ENCODE data around the gene PPP2CA.

Gene PPP2CA

GRCh38 chr5:134146651-134147518 lies 79.0 kb downstream of the PPP2CA start:
- DNase-seq, result no peak

GRCh38 chr5:134145779-134146581 lies 79.9 kb downstream of the PPP2CA start:
- DNase-seq, result peak; percentile 4

GRCh38 chr5:134145041-134145757 lies 80.7 kb downstream of the PPP2CA start:
- no peak for DNase-seq
